Endothelial cell of umbilical vein (primary cell): Measurements from ENCODE around the gene XRRA1. TPM values are rescaled to one million over a fixed set of nuclear protein-coding genes. Genes with fewer than 3 reads are reported as not detected.

Source experiments
- BruUV-seq: library from RNA; stranded (reverse); fragments of 400-500 nt; replicated peaks from 2 replicates; lab custom pipeline; 2021; lab: Mats Ljungman, UMichigan
- CTCF ChIA-PET: fragments of 300-600, 350-600 bp; sonication (Branson Sonifier 250); formaldehyde crosslinking; loops from one replicate; lab custom pipeline; 2021; ENCODE audit warnings: antibody characterized with exemption, inconsistent platforms; lab: Charles Lee
- POLR2A ChIA-PET: fragments of 300-600, 350-600 bp; sonication (Branson Sonifier 250); formaldehyde crosslinking; loops from one replicate; lab custom pipeline; 2021; ENCODE audit warnings: antibody characterized with exemption, inconsistent platforms; lab: Charles Lee
- DNase-seq: peaks from one replicate; pipeline ENCODE4 v3.0.0-alpha.2; 2011; ENCODE audit warnings: low read depth, low spot score
- FAIRE-seq: peaks from 2 replicates; lab custom pipeline; 2011; peaks lifted over from hg19 to GRCh38; lab: Jason Lieb, UNC
- H2AFZ ChIP-seq: 2 replicates; pipeline ENCODE4 v1.6.0; 2012; ENCODE audit warnings: low read depth, low read length, control low read depth, inconsistent platforms
- H3K27ac ChIP-seq: 2 replicates; pipeline ENCODE4 v1.5.1; 2011; ENCODE audit warnings: low read depth, mild to moderate bottlenecking, control low read depth, low read length, moderate library complexity; ENCODE audit not compliant: insufficient read depth
- H3K27me3 ChIP-seq, 2 experiments: 2 replicates each; pipeline versions ENCODE4 v1.6.0 to v1.6.1; 2011; ENCODE audit warnings: low read length in 2 of 2, mixed read lengths in 1 of 2; ENCODE audit not compliant: control insufficient read depth in 2 of 2, insufficient read depth in 2 of 2
- H3K36me3 ChIP-seq, 2 experiments: 2 replicates in 1 of 2; 3 replicates in 1 of 2; pipeline ENCODE4 v1.5.1; 2011; ENCODE audit warnings: low read length in 2 of 2, mild to moderate bottlenecking in 1 of 2, moderate library complexity in 1 of 2; ENCODE audit not compliant: control insufficient read depth in 2 of 2, insufficient read depth in 2 of 2; ENCODE audit errors: extremely low read depth in 1 of 2
- H3K4me1 ChIP-seq: 3 replicates; pipeline ENCODE4 v1.5.1; 2011; ENCODE audit warnings: mild to moderate bottlenecking, low read length; ENCODE audit not compliant: control insufficient read depth, insufficient read depth; ENCODE audit errors: extremely low read depth
- H3K4me2 ChIP-seq: 2 replicates; pipeline ENCODE4 v1.6.1; 2011; ENCODE audit warnings: low read length, control low read depth, mixed read lengths; ENCODE audit not compliant: insufficient read depth
- H3K4me3 ChIP-seq, 3 experiments: fragments of 200-600 bp in 1 of 3; sonication (generic), shearing (Covaris generic) in 1 of 3; replicated peaks in 1 of 3; 2 replicates each; pipeline ENCODE4 v1.5.1; 2011 to 2016; ENCODE audit warnings: control low read depth in 3 of 3, low read length in 3 of 3, mild to moderate bottlenecking in 2 of 3, inconsistent platforms in 1 of 3, low read depth in 1 of 3, moderate library complexity in 1 of 3; ENCODE audit not compliant: insufficient read depth in 1 of 3
- H3K79me2 ChIP-seq: 2 replicates; pipeline ENCODE4 v1.6.0; 2012; ENCODE audit warnings: low read length, inconsistent platforms; ENCODE audit not compliant: control insufficient read depth, insufficient read depth
- H3K9ac ChIP-seq: replicated peaks from 2 replicates; pipeline ENCODE3; 2011; ENCODE audit warnings: low read length, control low read depth; ENCODE audit not compliant: insufficient read depth; ENCODE audit errors: extremely low read depth
- H3K9me1 ChIP-seq: replicated peaks from 3 replicates; pipeline ENCODE4 v1.6.0; 2011; ENCODE audit warnings: mild to moderate bottlenecking, low read length; ENCODE audit not compliant: control insufficient read depth, insufficient read depth; ENCODE audit errors: extremely low read depth
- H3K9me3 ChIP-seq: replicated peaks from 2 replicates; pipeline ENCODE4 v1.5.1; 2012; ENCODE audit warnings: low read length, inconsistent platforms; ENCODE audit not compliant: control insufficient read depth, insufficient read depth
- H4K20me1 ChIP-seq: replicated peaks from 2 replicates; pipeline ENCODE3; 2011; ENCODE audit warnings: mild to moderate bottlenecking, low read length; ENCODE audit not compliant: control insufficient read depth, insufficient read depth; ENCODE audit errors: extremely low read depth
- EZH2 ChIP-seq: IDR thresholded peaks from 2 replicates; pipeline ENCODE4 v1.6.1; 2012; ENCODE audit warnings: borderline replicate concordance, low read depth, mild to moderate bottlenecking, moderate library complexity, low read length, inconsistent platforms; ENCODE audit not compliant: severe bottlenecking
- FOS ChIP-seq: IDR thresholded peaks from 2 replicates; pipeline ENCODE4 v1.6.1; 2011; ENCODE audit warnings: mild to moderate bottlenecking, low read length, moderate library complexity, borderline replicate concordance; ENCODE audit not compliant: insufficient read depth
- GATA2 ChIP-seq: IDR thresholded peaks from 2 replicates; pipeline ENCODE4 v1.7.0; 2011; ENCODE audit warnings: low read depth, mild to moderate bottlenecking, moderate library complexity, mixed read lengths, low read length; ENCODE audit not compliant: insufficient read length, insufficient read depth
- JUN ChIP-seq: IDR thresholded peaks from 2 replicates; pipeline ENCODE4 v1.6.1; 2011; ENCODE audit warnings: borderline replicate concordance, low read depth; ENCODE audit not compliant: insufficient read length, insufficient read depth
- MAX ChIP-seq: IDR thresholded peaks from 2 replicates; pipeline ENCODE4 v1.6.1; 2011; ENCODE audit not compliant: insufficient read depth, insufficient read length
- MYC ChIP-seq: IDR thresholded peaks from one replicate; pipeline ENCODE4 v1.6.1; 2011; ENCODE audit warnings: mild to moderate bottlenecking, low read depth, low read length
- POLR2A ChIP-seq: IDR thresholded peaks from 2 replicates; pipeline ENCODE4 v1.6.1; 2012; ENCODE audit warnings: low read depth, mild to moderate bottlenecking, control low read depth, low read length
- POLR2AphosphoS5 ChIP-seq: IDR thresholded peaks from 2 replicates; pipeline ENCODE4 v1.6.1; 2012; ENCODE audit warnings: low read depth, mild to moderate bottlenecking, control low read depth, low read length, moderate library complexity; ENCODE audit not compliant: insufficient read depth
- dilution Hi-C: fragments of 300-500 bp; cut with MboI; formaldehyde crosslinking; loops from one replicate; pipeline ENCODE4 v1.15.0; 2019; ENCODE audit warnings: low sequenced_read_pairs; ENCODE audit not compliant: extremely low pct_ligation_motif_present
- intact Hi-C: fragments of 100-400 bp; cut with micrococcal nuclease; formaldehyde crosslinking; loops from one replicate; pipeline ENCODE4 v1.10.0; 2022
- polyA plus RNA-seq, 4 experiments: library from polyadenylated mRNA; depleted of rRNA in 3 of 4; stranded (reverse) in 3 of 4; unstranded in 1 of 4; fragments of >200 nt; gene quantifications; 2 replicates each; pipeline versions ENCODE4 v1.2.1 to v1.2.3, GENCODE V29; 2011 to 2012; ENCODE audit warnings: missing spikeins in 1 of 4
- total RNA-seq: library from RNA; stranded (reverse); gene quantifications from 2 replicates; pipeline ENCODE4 v1.2.3, GENCODE V29; 2021
- TF ChIP-seq, protein P1 (sequence below), 2 donors: IDR thresholded peaks; 1 replicate in 1 of 2; 2 replicates in 1 of 2; pipeline ENCODE4 v1.5.1; 2011; ENCODE audit warnings: low read length in 2 of 2, mild to moderate bottlenecking in 2 of 2, moderate library complexity in 2 of 2, control low read depth in 1 of 2, inconsistent platforms in 1 of 2, low read depth in 1 of 2; ENCODE audit not compliant: insufficient read depth in 1 of 2; ENCODE audit errors: extremely low read depth in 1 of 2

The XRRA1 gene
- total and polyA plus RNA-seq, 2 donors (not counting 3 experiments of a cell fraction or from before 2014, with no cell fraction given), result 8.6 to 11.2 TPM

DNA sequence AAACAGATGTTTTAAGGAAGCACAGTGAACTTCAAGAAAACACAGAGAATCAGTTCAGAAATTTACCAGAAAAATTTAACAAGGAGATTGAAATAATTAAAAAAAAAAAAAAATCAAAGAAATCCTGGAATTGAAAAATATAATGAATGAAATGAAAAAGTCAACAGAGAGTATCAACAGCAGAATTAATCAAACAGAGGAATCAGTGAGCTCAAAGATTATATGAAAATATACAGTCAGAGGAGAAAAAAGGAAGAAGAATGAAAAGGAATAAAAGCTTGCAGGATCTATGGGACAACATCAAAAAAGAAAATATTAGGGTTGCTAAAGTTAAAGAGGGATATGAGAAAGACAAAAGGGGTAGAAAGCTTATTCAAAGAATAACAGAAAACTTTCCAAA is 82.3 kb downstream of the XRRA1 start:
- no peak for DNase-seq
- CTCF ChIA-PET, result interaction anchor here (1.6 to 6.2 kb wide), 2 partner anchors 141 to 164 kb away, joined by 5 to 140 read pairs; no protein-coding TSS in a partner anchor
- Histone ChIP-seq H3K4me1 (no peaks in the 10 kb centered on the region), H2AFZ (no peak overlapping the region), H3K9me3 (peaks cover 3% of the 10 kb centered on the region), H3K9ac (no peak overlapping the region), H3K79me2 (no peaks in the 10 kb centered on the region), H3K9me1 (no peaks in the 10 kb centered on the region), H3K4me2 (no peak overlapping the region), H4K20me1 (no peaks in the 10 kb centered on the region), H3K27me3 (no peaks in the 10 kb centered on the region), H3K27ac (no peak overlapping the region), H3K36me3 (peaks cover 9 to 10% of the 10 kb centered on the region in 2 experiments), H3K4me3 (no peak overlapping the region)
- TF ChIP-seq MAX (no peak), MYC (no peak), FOS (no peak), POLR2A (no peak), JUN (no peak), EZH2 (no peak), GATA2 (no peak), POLR2AphosphoS5 (no peak)
- TF ChIP-seq, protein P1, sequence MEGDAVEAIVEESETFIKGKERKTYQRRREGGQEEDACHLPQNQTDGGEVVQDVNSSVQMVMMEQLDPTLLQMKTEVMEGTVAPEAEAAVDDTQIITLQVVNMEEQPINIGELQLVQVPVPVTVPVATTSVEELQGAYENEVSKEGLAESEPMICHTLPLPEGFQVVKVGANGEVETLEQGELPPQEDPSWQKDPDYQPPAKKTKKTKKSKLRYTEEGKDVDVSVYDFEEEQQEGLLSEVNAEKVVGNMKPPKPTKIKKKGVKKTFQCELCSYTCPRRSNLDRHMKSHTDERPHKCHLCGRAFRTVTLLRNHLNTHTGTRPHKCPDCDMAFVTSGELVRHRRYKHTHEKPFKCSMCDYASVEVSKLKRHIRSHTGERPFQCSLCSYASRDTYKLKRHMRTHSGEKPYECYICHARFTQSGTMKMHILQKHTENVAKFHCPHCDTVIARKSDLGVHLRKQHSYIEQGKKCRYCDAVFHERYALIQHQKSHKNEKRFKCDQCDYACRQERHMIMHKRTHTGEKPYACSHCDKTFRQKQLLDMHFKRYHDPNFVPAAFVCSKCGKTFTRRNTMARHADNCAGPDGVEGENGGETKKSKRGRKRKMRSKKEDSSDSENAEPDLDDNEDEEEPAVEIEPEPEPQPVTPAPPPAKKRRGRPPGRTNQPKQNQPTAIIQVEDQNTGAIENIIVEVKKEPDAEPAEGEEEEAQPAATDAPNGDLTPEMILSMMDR (IDR thresholded peaks at IDR 0.05; ENCODE audit: extremely low read depth in 1 of 2, insufficient read depth in 1 of 2, low read depth in 1 of 2, low read length in 2 of 2), result no peak
- intact Hi-C loops, result no loop called here
- no peak for FAIRE-seq
- dilution Hi-C loops, result loop anchor here (25.0 kb wide), 1 partner anchor 154 kb away; no protein-coding TSS in a partner anchor
- no TSS peak for BruUV-seq
- POLR2A ChIA-PET, result no interaction called here
